HepG2 (cell line): ENCODE measurements around the gene MFSD8. TPM values are rescaled to one million over a fixed set of nuclear protein-coding genes. Genes with fewer than 3 reads are reported as not detected.

Experiments used
- BHLHE40 ChIP-seq: IDR thresholded peaks from 2 replicates; pipeline ENCODE4 v1.6.1; 2011; ENCODE audit warnings: low read length, improper control_type of control experiment
- CC2D1A ChIP-seq: sonication (generic); formaldehyde crosslinking; IDR thresholded peaks from 2 replicates; pipeline ENCODE4 v1.8.1; 2023; ENCODE audit warnings: mild to moderate bottlenecking, missing genetic modification reagents
- GATAD2A ChIP-seq: IDR thresholded peaks from 2 replicates; pipeline ENCODE4 v1.6.1; 2016
- KDM5A ChIP-seq: fragments of 200-600 bp; sonication (generic); IDR thresholded peaks from 2 replicates; pipeline ENCODE4 v1.7.0; 2018; ENCODE audit warnings: antibody characterized with exemption, mild to moderate bottlenecking, low read length, borderline replicate concordance
- ONECUT2 ChIP-seq: sonication (generic); formaldehyde crosslinking; IDR thresholded peaks from 2 replicates; pipeline ENCODE4 v1.4.0; 2020; ENCODE audit warnings: missing genetic modification reagents
- PCBP1 ChIP-seq: fragments of 200-400 bp; formaldehyde crosslinking; IDR thresholded peaks from 2 replicates; pipeline ENCODE4 v1.6.1; 2017; ENCODE audit warnings: mild to moderate bottlenecking, low read depth, low read length, borderline replicate concordance
- PLRG1 ChIP-seq: fragments of 450-650 bp; conservative IDR thresholded peaks from 2 replicates; pipeline ENCODE4 v1.6.1; 2016
- SMC3 ChIP-seq: IDR thresholded peaks from 2 replicates; pipeline ENCODE4 v1.6.1; 2011; ENCODE audit warnings: low read length, improper control_type of control experiment
- ZMYM3 ChIP-seq: sonication (generic); formaldehyde crosslinking; IDR thresholded peaks from 2 replicates; pipeline ENCODE4 v1.5.1; 2020; ENCODE audit warnings: mild to moderate bottlenecking, missing genetic modification reagents
- ZNF207 ChIP-seq: fragments of 450-650 bp; IDR thresholded peaks from 2 replicates; pipeline ENCODE4 v1.6.1; 2016; ENCODE audit warnings: antibody characterized with exemption, borderline replicate concordance
- ZNF232 ChIP-seq: sonication (generic); formaldehyde crosslinking; IDR thresholded peaks from 2 replicates; pipeline ENCODE4 v1.4.0; 2020; ENCODE audit warnings: missing genetic modification reagents, borderline replicate concordance
- ZNF451 ChIP-seq: sonication (generic); formaldehyde crosslinking; IDR thresholded peaks from 2 replicates; pipeline ENCODE4 v1.5.0; 2020; ENCODE audit warnings: mild to moderate bottlenecking, missing genetic modification reagents
- ZNF547 ChIP-seq: sonication (generic); formaldehyde crosslinking; IDR thresholded peaks from 2 replicates; pipeline ENCODE4 v1.5.1; 2020; ENCODE audit warnings: mild to moderate bottlenecking, missing genetic modification reagents
- ZNF775 ChIP-seq: sonication (generic); formaldehyde crosslinking; IDR thresholded peaks from 2 replicates; pipeline ENCODE4 v1.4.0; 2020; ENCODE audit warnings: missing genetic modification reagents, mild to moderate bottlenecking, moderate library complexity, borderline replicate concordance
- polyA plus RNA-seq, 8 experiments: library from polyadenylated mRNA; depleted of rRNA in 3 of 8; stranded (reverse) in 7 of 8; unstranded in 1 of 8; fragments of >200 nt; fragmentation: Illumina TruSeq in 4 of 8; extraction: Trizol in 4 of 8; gene quantifications; 2 replicates each; pipeline versions ENCODE4 v1.2.1 to v1.2.3, GENCODE V29; 2011 to 2016; ENCODE audit warnings: low read depth in 4 of 8, missing spikeins in 1 of 8, mixed read lengths in 1 of 8; ENCODE audit not compliant: insufficient read depth in 1 of 8
- total RNA-seq, 5 experiments: library from RNA; depleted of rRNA; stranded (reverse); fragments of >200 nt; fragmentation: Illumina TruSeq; extraction: Trizol; gene quantifications; 2 replicates each; pipeline ENCODE4 v1.2.3, GENCODE V29; 2016; ENCODE audit warnings: low read depth in 1 of 5
- TF ChIP-seq, protein P1 (sequence below): sonication (generic); formaldehyde crosslinking; IDR thresholded peaks from 2 replicates; pipeline ENCODE4 v1.5.1; 2020; ENCODE audit warnings: mild to moderate bottlenecking, missing genetic modification reagents
- TF ChIP-seq, protein P2 (sequence below): sonication (generic); formaldehyde crosslinking; conservative IDR thresholded peaks from 2 replicates; pipeline ENCODE4 v1.8.0; 2022; ENCODE audit warnings: low read depth, missing genetic modification reagents
- TF ChIP-seq, protein P3 (sequence below): IDR thresholded peaks from 2 replicates; pipeline ENCODE4 v1.6.1; 2016; ENCODE audit warnings: control low read depth
- TF ChIP-seq, protein P4 (sequence below): sonication (generic); IDR thresholded peaks from 2 replicates; pipeline ENCODE4 v1.6.1; 2016; ENCODE audit warnings: low read depth, borderline replicate concordance
- TF ChIP-seq, protein P5 (sequence below): fragments of 450-650 bp; IDR thresholded peaks from 2 replicates; pipeline ENCODE4 v1.6.1; 2016
- TF ChIP-seq, protein P6 (sequence below): sonication (generic); formaldehyde crosslinking; IDR thresholded peaks from 2 replicates; pipeline ENCODE4 v1.4.0; 2020; ENCODE audit warnings: missing genetic modification reagents

Gene MFSD8
- total and polyA plus RNA-seq, 2 of the 13 experiments (the other 11 are each of a cell fraction or from before 2014, with no cell fraction given), result 24.8 to 25.5 TPM

DNA sequence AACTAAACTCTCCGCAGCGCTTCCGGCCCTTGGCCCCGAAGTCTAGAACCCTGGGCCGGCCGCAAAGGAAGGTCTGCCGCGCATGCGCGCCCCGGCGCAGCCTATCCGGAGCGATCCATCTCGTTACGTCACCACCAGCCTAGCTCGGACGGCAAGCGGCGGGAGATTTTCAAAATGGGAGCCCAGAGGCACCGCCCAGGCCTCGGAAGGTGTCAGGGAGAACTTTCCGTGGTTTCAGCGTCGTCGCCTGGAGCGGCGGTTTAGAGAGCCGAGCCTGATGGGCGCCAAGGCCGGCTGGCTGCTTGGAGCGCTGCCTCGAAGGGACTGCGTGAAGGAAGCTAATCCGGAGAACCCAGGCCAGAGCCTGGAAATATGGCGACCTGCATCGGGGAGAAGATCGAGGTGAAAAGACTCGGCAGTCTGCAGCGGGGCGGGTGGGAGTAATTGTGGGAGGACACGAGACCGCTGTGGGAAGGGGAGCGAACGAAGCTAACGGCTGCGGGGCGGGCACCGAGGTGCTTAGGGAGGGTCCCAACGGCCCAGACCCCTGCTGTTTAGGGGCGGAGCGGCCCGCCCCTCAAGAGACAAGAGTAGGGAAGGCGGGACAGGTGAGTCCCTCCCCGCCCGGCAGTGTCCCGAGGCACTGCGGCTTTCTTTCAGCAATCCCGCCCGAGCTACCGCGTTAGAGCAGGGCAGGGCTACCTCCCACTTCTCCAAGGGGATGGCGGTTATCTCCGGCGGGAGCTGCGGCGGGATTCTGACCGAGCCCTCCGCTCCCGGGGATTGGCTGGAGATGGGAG lies 84.0 kb downstream of the MFSD8 start, which contains the start of gene PLK4 (continued):
- TF ChIP-seq, protein P1, sequence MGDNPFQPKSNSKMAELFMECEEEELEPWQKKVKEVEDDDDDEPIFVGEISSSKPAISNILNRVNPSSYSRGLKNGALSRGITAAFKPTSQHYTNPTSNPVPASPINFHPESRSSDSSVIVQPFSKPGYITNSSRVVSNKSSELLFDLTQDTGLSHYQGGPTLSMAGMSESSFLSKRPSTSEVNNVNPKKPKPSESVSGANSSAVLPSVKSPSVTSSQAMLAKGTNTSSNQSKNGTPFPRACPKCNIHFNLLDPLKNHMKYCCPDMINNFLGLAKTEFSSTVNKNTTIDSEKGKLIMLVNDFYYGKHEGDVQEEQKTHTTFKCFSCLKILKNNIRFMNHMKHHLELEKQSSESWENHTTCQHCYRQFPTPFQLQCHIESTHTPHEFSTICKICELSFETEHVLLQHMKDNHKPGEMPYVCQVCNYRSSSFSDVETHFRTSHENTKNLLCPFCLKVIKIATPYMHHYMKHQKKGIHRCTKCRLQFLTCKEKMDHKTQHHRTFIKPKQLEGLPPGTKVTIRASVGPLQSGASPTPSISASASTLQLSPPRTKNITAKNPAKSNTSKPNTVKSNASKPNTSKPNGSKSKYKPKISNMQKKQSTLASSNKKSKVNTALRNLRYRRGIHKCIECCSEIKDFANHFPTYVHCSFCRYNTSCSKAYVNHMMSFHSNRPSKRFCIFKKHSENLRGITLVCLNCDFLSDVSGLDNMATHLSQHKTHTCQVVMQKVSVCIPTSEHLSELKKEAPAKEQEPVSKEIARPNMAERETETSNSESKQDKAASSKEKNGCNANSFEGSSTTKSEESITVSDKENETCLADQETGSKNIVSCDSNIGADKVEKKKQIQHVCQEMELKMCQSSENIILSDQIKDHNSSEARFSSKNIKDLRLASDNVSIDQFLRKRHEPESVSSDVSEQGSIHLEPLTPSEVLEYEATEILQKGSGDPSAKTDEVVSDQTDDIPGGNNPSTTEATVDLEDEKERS (CRISPR knock-in tag), result no peak
- TF ChIP-seq, protein P2, sequence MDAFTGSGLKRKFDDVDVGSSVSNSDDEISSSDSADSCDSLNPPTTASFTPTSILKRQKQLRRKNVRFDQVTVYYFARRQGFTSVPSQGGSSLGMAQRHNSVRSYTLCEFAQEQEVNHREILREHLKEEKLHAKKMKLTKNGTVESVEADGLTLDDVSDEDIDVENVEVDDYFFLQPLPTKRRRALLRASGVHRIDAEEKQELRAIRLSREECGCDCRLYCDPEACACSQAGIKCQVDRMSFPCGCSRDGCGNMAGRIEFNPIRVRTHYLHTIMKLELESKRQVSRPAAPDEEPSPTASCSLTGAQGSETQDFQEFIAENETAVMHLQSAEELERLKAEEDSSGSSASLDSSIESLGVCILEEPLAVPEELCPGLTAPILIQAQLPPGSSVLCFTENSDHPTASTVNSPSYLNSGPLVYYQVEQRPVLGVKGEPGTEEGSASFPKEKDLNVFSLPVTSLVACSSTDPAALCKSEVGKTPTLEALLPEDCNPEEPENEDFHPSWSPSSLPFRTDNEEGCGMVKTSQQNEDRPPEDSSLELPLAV, result no peak
- TF ChIP-seq SMC3, result no peak
- no peak for TF ChIP-seq GATAD2A (CRISPR knock-in tag)
- no peak for TF ChIP-seq ONECUT2 (CRISPR knock-in tag)
- TF ChIP-seq, protein P3, sequence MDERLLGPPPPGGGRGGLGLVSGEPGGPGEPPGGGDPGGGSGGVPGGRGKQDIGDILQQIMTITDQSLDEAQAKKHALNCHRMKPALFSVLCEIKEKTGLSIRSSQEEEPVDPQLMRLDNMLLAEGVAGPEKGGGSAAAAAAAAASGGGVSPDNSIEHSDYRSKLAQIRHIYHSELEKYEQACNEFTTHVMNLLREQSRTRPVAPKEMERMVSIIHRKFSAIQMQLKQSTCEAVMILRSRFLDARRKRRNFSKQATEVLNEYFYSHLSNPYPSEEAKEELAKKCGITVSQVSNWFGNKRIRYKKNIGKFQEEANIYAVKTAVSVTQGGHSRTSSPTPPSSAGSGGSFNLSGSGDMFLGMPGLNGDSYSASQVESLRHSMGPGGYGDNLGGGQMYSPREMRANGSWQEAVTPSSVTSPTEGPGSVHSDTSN, result no peak
- no peak for TF ChIP-seq CC2D1A (CRISPR knock-in tag)
- 0 out of 2 replicates have a peak, but pooled peaks have one; percentile 18 for TF ChIP-seq ZNF451
- 0 out of 2 replicates have a peak, but pooled peaks have one; percentile 32 for TF ChIP-seq PCBP1
- TF ChIP-seq ZNF547 (CRISPR knock-in tag), result peak; percentile 60; the same call in 1 of the 2 replicates
- TF ChIP-seq ZNF207, result no peak
- TF ChIP-seq KDM5A, result peak; percentile 86
- TF ChIP-seq, protein P4, sequence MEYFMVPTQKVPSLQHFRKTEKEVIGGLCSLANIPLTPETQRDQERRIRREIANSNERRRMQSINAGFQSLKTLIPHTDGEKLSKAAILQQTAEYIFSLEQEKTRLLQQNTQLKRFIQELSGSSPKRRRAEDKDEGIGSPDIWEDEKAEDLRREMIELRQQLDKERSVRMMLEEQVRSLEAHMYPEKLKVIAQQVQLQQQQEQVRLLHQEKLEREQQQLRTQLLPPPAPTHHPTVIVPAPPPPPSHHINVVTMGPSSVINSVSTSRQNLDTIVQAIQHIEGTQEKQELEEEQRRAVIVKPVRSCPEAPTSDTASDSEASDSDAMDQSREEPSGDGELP, result no peak
- TF ChIP-seq, protein P5, sequence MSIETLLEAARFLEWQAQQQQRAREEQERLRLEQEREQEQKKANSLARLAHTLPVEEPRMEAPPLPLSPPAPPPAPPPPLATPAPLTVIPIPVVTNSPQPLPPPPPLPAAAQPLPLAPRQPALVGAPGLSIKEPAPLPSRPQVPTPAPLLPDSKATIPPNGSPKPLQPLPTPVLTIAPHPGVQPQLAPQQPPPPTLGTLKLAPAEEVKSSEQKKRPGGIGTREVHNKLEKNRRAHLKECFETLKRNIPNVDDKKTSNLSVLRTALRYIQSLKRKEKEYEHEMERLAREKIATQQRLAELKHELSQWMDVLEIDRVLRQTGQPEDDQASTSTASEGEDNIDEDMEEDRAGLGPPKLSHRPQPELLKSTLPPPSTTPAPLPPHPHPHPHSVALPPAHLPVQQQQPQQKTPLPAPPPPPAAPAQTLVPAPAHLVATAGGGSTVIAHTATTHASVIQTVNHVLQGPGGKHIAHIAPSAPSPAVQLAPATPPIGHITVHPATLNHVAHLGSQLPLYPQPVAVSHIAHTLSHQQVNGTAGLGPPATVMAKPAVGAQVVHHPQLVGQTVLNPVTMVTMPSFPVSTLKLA, result no peak
- no peak for TF ChIP-seq PLRG1
- TF ChIP-seq BHLHE40, result no peak
- peak; percentile 32; the same call in 1 of the 2 replicates for TF ChIP-seq ZNF232 (CRISPR knock-in tag)
- TF ChIP-seq, protein P6, sequence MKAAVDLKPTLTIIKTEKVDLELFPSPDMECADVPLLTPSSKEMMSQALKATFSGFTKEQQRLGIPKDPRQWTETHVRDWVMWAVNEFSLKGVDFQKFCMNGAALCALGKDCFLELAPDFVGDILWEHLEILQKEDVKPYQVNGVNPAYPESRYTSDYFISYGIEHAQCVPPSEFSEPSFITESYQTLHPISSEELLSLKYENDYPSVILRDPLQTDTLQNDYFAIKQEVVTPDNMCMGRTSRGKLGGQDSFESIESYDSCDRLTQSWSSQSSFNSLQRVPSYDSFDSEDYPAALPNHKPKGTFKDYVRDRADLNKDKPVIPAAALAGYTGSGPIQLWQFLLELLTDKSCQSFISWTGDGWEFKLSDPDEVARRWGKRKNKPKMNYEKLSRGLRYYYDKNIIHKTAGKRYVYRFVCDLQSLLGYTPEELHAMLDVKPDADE (CRISPR knock-in tag), result no peak
- TF ChIP-seq ZNF775 (CRISPR knock-in tag), result no peak; the same call in 1 of the 2 replicates
- TF ChIP-seq ZMYM3 (CRISPR knock-in tag), result no peak
